Skeletal muscle satellite cell (primary cell): Measurements from ENCODE around the gene SLC35B4.

Experiments
- H3K27me3 ChIP-seq: 2 replicates; pipeline ENCODE4 v1.7.0; 2013; ENCODE audit warnings: low read length; ENCODE audit not compliant: control insufficient read depth, insufficient read depth
- H3K36me3 ChIP-seq: 2 replicates; pipeline ENCODE4 v1.7.0; 2013; ENCODE audit warnings: mild to moderate bottlenecking, control low read depth, low read length; ENCODE audit not compliant: insufficient read depth
- H3K4me1 ChIP-seq: 2 replicates; pipeline ENCODE4 v1.7.0; 2013; ENCODE audit warnings: low read length; ENCODE audit not compliant: control insufficient read depth, insufficient read depth
- H3K4me2 ChIP-seq: 2 replicates; pipeline ENCODE4 v1.7.0; 2013; ENCODE audit warnings: mild to moderate bottlenecking, low read length
- H3K4me3 ChIP-seq: 2 replicates; pipeline ENCODE4 v1.7.0; 2013; ENCODE audit warnings: low read length
- H3K9ac ChIP-seq: 2 replicates; pipeline ENCODE4 v1.7.0; 2013; ENCODE audit warnings: mild to moderate bottlenecking, low read depth, low read length, moderate library complexity
- H3K9me3 ChIP-seq: replicated peaks from 2 replicates; pipeline ENCODE4 v1.7.0; 2013; ENCODE audit warnings: mild to moderate bottlenecking, control low read depth, low read length

SLC35B4 gene

DNA sequence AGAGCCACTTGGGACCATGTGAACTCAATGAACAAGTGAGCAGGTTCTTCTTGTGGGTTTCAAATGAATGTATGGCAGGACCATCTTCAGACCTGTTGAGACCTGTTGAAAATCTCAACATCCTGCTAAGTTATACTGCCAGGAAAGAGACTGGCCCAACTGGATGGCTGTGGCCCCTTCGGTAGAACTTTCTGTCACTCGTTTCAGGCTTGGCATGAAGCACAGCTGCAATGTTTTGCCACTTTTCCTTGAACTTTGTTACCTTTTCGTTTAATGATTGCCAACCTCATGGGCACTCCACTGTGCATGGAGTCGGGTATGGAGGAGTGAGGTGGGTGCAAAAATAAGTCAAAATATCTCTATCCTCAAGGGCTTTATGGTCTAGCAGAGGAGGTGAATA is 36.7 kb upstream of the SLC35B4 start:
- no peaks in the 10 kb centered on the region for H3K9me3 ChIP-seq
- H3K9ac ChIP-seq = no peak overlapping the region
- no peak overlapping the region for H3K4me3 ChIP-seq
- no peaks in the 10 kb centered on the region for H3K36me3 ChIP-seq
- H3K27me3 ChIP-seq = peaks cover 10% of the 10 kb centered on the region
- H3K4me2 ChIP-seq = no peak overlapping the region
- H3K4me1 ChIP-seq = no peaks in the 10 kb centered on the region

DNA sequence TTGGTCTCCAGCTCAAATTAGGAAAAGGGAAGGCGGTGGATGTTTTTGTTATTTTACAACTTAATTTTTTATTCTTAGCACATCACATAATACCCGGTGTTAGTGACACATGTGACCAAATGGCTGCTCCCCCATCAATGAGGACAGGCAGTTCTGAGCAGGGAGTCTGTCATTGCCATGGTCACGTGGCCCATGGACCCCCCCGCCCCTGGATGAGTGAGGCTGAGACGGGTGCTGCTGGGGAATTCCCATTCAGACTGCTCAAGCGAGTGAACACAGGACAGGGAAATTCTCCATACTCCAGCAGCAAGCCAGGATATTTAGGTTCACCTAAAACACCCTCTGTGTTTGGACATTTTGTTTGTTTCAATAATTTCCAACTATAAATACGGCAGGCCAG is 34.7 kb upstream of the SLC35B4 start:
- peaks cover 11% of the 10 kb centered on the region for H3K27me3 ChIP-seq
- no peak overlapping the region for H3K9ac ChIP-seq
- H3K9me3 ChIP-seq = no peaks in the 10 kb centered on the region
- H3K4me2 ChIP-seq = no peak overlapping the region
- no peak overlapping the region for H3K4me3 ChIP-seq
- no peaks in the 10 kb centered on the region for H3K36me3 ChIP-seq
- H3K4me1 ChIP-seq = no peaks in the 10 kb centered on the region

GRCh38 chr7:134350709-134351108 is 34.0 kb upstream of the SLC35B4 start:
- no peaks in the 10 kb centered on the region for H3K36me3 ChIP-seq
- no peaks in the 10 kb centered on the region for H3K4me1 ChIP-seq

DNA sequence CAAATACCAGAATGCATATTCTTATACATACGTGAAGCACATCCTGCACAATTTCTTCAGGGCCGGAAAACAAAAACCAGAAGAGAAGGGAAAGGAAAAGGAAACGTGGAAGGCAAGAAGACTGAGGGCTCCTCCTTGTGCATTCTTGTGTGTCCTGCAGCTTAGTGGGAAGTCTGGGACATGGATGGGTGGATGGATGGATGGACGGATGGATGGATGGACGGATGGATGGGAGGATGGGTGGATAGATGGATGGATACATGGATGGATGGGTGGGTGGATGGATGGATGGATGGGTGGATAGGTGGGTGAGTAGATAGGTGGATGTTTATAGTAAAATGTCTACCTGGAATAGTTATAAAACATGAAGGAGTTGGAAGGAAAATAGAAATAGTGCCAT is 30.8 kb upstream of the SLC35B4 start:
- H3K36me3 ChIP-seq = no peaks in the 10 kb centered on the region
- H3K9ac ChIP-seq = no peak overlapping the region
- no peak overlapping the region for H3K4me2 ChIP-seq
- no peaks in the 10 kb centered on the region for H3K9me3 ChIP-seq
- peaks cover 29% of the 10 kb centered on the region for H3K27me3 ChIP-seq
- H3K4me3 ChIP-seq = no peak overlapping the region
- no peaks in the 10 kb centered on the region for H3K4me1 ChIP-seq

More at GRCh38 chr7:134350709-134351108, 34.0 kb upstream of the SLC35B4 start:
- Histone ChIP-seq H3K9ac (no peak overlapping the region), H3K4me2 (no peak overlapping the region), H3K27me3 (peaks cover 18% of the 10 kb centered on the region), H3K9me3 (no peaks in the 10 kb centered on the region), H3K4me3 (no peak overlapping the region)

DNA sequence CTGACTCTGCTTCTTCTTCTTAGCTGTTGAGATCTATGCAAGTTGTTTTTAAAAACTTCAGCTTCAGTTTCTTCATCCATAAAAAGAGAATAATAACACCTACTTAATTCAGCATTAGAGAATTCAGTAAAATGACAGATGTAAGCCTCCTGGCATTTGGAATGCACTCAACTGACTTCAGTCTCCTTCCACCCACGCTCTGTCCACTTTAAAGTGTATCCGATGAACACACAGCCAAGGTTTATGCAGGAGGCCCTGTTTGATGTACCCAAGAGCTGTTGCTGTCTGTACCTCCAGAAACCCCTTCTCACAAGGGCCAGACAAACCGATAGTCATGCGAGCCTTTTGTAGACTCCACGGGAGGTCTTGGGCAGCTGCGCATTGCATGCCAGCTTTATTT is 27.1 kb upstream of the SLC35B4 start:
- Histone ChIP-seq H3K4me3 (no peak overlapping the region), H3K4me1 (no peaks in the 10 kb centered on the region), H3K36me3 (no peaks in the 10 kb centered on the region), H3K9ac (no peak overlapping the region), H3K9me3 (no peaks in the 10 kb centered on the region), H3K4me2 (no peak overlapping the region), H3K27me3 (peaks cover 33% of the 10 kb centered on the region)

DNA sequence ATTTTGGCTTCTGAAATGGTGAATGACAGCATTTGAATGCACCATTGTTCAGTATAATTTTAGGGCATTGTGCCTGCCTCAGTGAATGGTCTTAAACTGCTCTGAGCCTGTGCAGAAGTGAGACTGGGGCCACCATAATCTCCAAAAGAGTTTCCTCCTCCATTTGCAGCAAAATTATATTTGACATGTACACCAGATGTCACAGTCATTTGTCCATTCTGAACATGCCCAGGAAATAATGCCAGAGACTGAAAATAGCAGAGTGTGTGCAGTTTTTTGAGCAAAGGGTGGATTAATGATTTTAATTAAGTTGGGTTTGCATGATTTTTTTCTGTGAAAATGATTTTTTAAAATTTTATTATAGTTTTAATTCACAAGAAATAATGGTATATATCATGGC is 26.4 kb upstream of the SLC35B4 start:
- Histone ChIP-seq H3K9me3 (no peaks in the 10 kb centered on the region), H3K4me2 (no peak overlapping the region), H3K36me3 (no peaks in the 10 kb centered on the region), H3K9ac (no peak overlapping the region), H3K27me3 (peaks cover 33% of the 10 kb centered on the region), H3K4me1 (no peaks in the 10 kb centered on the region), H3K4me3 (no peak overlapping the region)

DNA sequence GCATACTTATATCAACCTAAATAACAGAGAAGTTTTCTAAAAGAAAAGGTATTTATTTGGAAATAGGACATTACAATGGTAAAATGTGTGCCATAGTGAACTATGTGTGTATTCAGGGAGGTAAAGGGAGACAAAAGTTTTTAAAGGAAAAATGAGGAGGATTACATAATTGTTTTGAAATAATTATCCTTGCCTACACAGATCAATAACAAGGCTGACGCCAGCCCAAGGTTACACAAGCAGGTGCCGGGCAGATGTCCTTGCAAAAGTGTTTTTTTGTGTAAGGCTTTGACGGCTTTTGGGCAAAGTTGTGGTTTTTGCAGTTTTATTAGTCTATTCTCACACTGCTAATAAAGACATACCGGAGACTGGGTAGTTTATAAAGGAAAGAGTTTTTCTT is 22.7 kb upstream of the SLC35B4 start:
- H3K9me3 ChIP-seq = no peaks in the 10 kb centered on the region
- peaks cover 17% of the 10 kb centered on the region for H3K27me3 ChIP-seq
- no peak overlapping the region for H3K4me2 ChIP-seq
- H3K36me3 ChIP-seq = no peaks in the 10 kb centered on the region
- H3K9ac ChIP-seq = no peak overlapping the region
- no peaks in the 10 kb centered on the region for H3K4me1 ChIP-seq
- no peak overlapping the region for H3K4me3 ChIP-seq

DNA sequence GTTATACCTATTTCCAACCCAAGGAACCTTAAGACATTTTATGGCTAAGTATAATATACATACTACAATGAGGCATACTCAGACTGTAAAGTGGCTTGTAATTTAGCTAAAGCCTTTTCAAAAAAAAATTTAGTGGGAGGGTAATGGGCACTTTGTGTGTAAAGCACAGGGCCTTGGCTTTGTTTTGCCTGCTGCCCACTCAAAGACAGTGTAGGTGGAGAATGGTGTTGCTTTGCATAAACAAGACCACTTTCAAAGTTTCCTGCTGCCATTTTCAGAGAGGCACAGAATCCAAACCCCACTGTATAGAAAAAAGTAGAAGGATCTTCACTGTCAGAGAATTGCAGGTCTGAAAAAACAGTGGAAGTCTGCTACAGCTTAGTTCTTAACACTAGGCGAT is 21.2 kb upstream of the SLC35B4 start:
- H3K9ac ChIP-seq = no peak overlapping the region
- peaks cover 26% of the 10 kb centered on the region for H3K27me3 ChIP-seq
- H3K4me3 ChIP-seq = no peak overlapping the region
- H3K4me2 ChIP-seq = no peak overlapping the region
- H3K4me1 ChIP-seq = no peaks in the 10 kb centered on the region
- no peaks in the 10 kb centered on the region for H3K36me3 ChIP-seq
- no peaks in the 10 kb centered on the region for H3K9me3 ChIP-seq

DNA sequence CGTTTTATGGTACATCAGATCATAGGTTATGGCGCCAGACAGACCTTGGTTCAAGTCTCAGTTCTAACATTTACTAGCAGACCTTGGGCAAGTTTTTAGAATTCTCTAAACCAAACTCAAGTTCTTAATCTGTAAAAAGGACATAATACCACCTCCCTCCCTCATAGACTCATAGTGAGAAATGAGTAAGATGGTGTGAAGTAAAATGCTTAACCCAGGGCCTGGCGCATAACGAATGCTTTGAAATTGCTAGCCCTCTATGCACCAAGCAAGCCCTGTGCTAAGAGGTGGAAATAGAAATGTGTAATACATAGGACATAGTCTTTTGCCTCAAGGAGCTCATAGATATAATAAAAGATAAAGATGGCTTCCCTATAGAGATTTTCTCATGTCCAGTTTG is 17.7 kb upstream of the SLC35B4 start:
- no peak overlapping the region for H3K4me3 ChIP-seq
- H3K36me3 ChIP-seq = no peaks in the 10 kb centered on the region
- H3K9me3 ChIP-seq = no peaks in the 10 kb centered on the region
- no peak overlapping the region for H3K9ac ChIP-seq
- H3K4me2 ChIP-seq = no peak overlapping the region
- no peaks in the 10 kb centered on the region for H3K4me1 ChIP-seq
- H3K27me3 ChIP-seq = peaks cover 12% of the 10 kb centered on the region

GRCh38 chr7:134333943-134334342 is 17.2 kb upstream of the SLC35B4 start:
- H3K4me3 ChIP-seq = no peak overlapping the region
- H3K9ac ChIP-seq = no peak overlapping the region
- H3K27me3 ChIP-seq = peaks cover 12% of the 10 kb centered on the region
- no peak overlapping the region for H3K4me2 ChIP-seq
- no peaks in the 10 kb centered on the region for H3K4me1 ChIP-seq
- H3K36me3 ChIP-seq = no peaks in the 10 kb centered on the region
- no peaks in the 10 kb centered on the region for H3K9me3 ChIP-seq

GRCh38 chr7:134332892-134333291 is 16.2 kb upstream of the SLC35B4 start:
- Histone ChIP-seq H3K4me3 (no peak overlapping the region), H3K9me3 (no peaks in the 10 kb centered on the region), H3K4me2 (no peak overlapping the region), H3K9ac (no peak overlapping the region), H3K27me3 (peaks cover 12% of the 10 kb centered on the region), H3K4me1 (no peaks in the 10 kb centered on the region), H3K36me3 (no peaks in the 10 kb centered on the region)

GRCh38 chr7:134331393-134331792 is 14.7 kb upstream of the SLC35B4 start:
- no peaks in the 10 kb centered on the region for H3K4me1 ChIP-seq
- H3K27me3 ChIP-seq = peaks cover 12% of the 10 kb centered on the region
- H3K4me2 ChIP-seq = no peak overlapping the region
- no peaks in the 10 kb centered on the region for H3K36me3 ChIP-seq
- H3K9me3 ChIP-seq = no peaks in the 10 kb centered on the region
- no peak overlapping the region for H3K4me3 ChIP-seq
- no peak overlapping the region for H3K9ac ChIP-seq
